Caco-2 (cell line): ENCODE data around the gene TCAP. TPM values are rescaled to one million over a fixed set of nuclear protein-coding genes. Genes with fewer than 3 reads are reported as not detected.
A peak's percentile ranks its signal among the peaks of the same experiment; 100 is the strongest.

Experiments
- BruUV-seq: library from RNA; stranded (reverse); fragments of 400-500 nt; replicated peaks from 2 replicates; lab custom pipeline; 2021; lab: Mats Ljungman, UMichigan
- CTCF ChIA-PET: fragments of 300-600 bp; sonication (Branson Sonifier 250); formaldehyde crosslinking; loops from one replicate; lab custom pipeline; 2022; ENCODE audit warnings: antibody characterized with exemption; lab: Charles Lee
- POLR2A ChIA-PET: fragments of 300-600 bp; sonication (Branson Sonifier 250); formaldehyde crosslinking; loops from one replicate; lab custom pipeline; 2022; ENCODE audit warnings: antibody characterized with exemption; lab: Charles Lee
- DNase-seq, 2 experiments: peaks; one replicate each; pipeline versions ENCODE4 v3.0.0 to v3.0.0-alpha.2; 2020 to 2022
- H3K27me3 ChIP-seq: replicated peaks from 2 replicates; pipeline ENCODE4 v1.6.0; 2011; ENCODE audit warnings: low read length; ENCODE audit not compliant: control insufficient read depth, insufficient read depth
- H3K36me3 ChIP-seq: 2 replicates; pipeline ENCODE4 v1.5.1; 2011; ENCODE audit warnings: low read length; ENCODE audit not compliant: control insufficient read depth, insufficient read depth
- H3K4me1 ChIP-seq: fragments of 250-450 bp; sonication (Bioruptor Pico); 2 replicates; pipeline ENCODE4 v1.5.1; 2020; ENCODE audit warnings: mild to moderate bottlenecking
- H3K4me3 ChIP-seq: 2 replicates; pipeline ENCODE4 v1.5.1; 2011; ENCODE audit warnings: low read depth, mild to moderate bottlenecking, control low read depth, low read length
- H3K9me3 ChIP-seq: fragments of 250-450 bp; sonication (Bioruptor Pico); 2 replicates; pipeline ENCODE4 v1.5.1; 2020; ENCODE audit warnings: mild to moderate bottlenecking, moderate library complexity
- H3K27ac Mint-ChIP-seq: one replicate; pipeline ENCODE4 v1.8.0; 2022; ENCODE audit warnings: mixed read lengths; ENCODE audit not compliant: unreplicated experiment
- H3K27me3 Mint-ChIP-seq: one replicate; pipeline ENCODE4 v1.8.0; 2022; ENCODE audit warnings: mixed read lengths; ENCODE audit not compliant: insufficient read depth, unreplicated experiment
- H3K36me3 Mint-ChIP-seq: one replicate; pipeline ENCODE4 v1.8.0; 2022; ENCODE audit warnings: mild to moderate bottlenecking, mixed read lengths; ENCODE audit not compliant: insufficient read depth, unreplicated experiment
- H3K4me1 Mint-ChIP-seq: one replicate; pipeline ENCODE4 v1.8.0; 2022; ENCODE audit warnings: low read depth, mixed read lengths; ENCODE audit not compliant: unreplicated experiment
- H3K4me3 Mint-ChIP-seq: one replicate; pipeline ENCODE4 v1.8.0; 2022; ENCODE audit warnings: mild to moderate bottlenecking, moderate library complexity, mixed read lengths; ENCODE audit not compliant: unreplicated experiment
- H3K9me3 Mint-ChIP-seq: one replicate; pipeline ENCODE4 v1.8.0; 2022; ENCODE audit warnings: mixed read lengths; ENCODE audit not compliant: unreplicated experiment
- CTCF ChIP-seq, 2 experiments: fragments of 200-600 bp in 1 of 2; IDR thresholded peaks; 1 replicate in 1 of 2; 2 replicates in 1 of 2; pipeline versions ENCODE4 v1.5.1 to v1.8.0; 2011 to 2022; ENCODE audit warnings: antibody characterized with exemption in 1 of 2, control low read depth in 1 of 2, inconsistent platforms in 1 of 2, low read depth in 1 of 2, low read length in 1 of 2, mild to moderate bottlenecking in 1 of 2, moderate library complexity in 1 of 2; ENCODE audit not compliant: insufficient read depth in 1 of 2, severe bottlenecking in 1 of 2, unreplicated experiment in 1 of 2
- intact Hi-C: fragments of 100-400 bp; cut with micrococcal nuclease; formaldehyde crosslinking; loops from one replicate; pipeline ENCODE4 v1.10.0; 2022; ENCODE audit not compliant: unreplicated experiment
- total RNA-seq: library from RNA; stranded (reverse); gene quantifications from 2 replicates; pipeline ENCODE4 v1.2.3, GENCODE V29; 2022

The TCAP gene
- total RNA-seq, 1 experiment from 2014 or later: 1.6 TPM

- Mint-ChIP-seq H3K4me1 (peaks cover 18% of the 10 kb centered on the region), H3K36me3 (peaks cover 19% of the 10 kb centered on the region), H3K27ac (no peak overlapping the region), H3K27me3 (no peaks in the 10 kb centered on the region), H3K9me3 (no peaks in the 10 kb centered on the region), H3K4me3 (no peak overlapping the region)
- H3K27me3 ChIP-seq: no peaks in the 10 kb centered on the region
- intact Hi-C loops: no loop called here
- peaks cover 2% of the 10 kb centered on the region; the same call in 1 of the 2 replicates for H3K36me3 ChIP-seq
- no peak overlapping the region for H3K4me3 ChIP-seq
- no peak for TF ChIP-seq CTCF (IDR thresholded peaks at IDR 0.05; ENCODE audit: insufficient read depth in 1 of 2, low read depth in 1 of 2, low read length in 1 of 2, severe bottlenecking in 1 of 2, unreplicated experiment in 1 of 2)
- H3K4me1 ChIP-seq: peaks cover 19% of the 10 kb centered on the region
- no peak for DNase-seq
- POLR2A ChIA-PET: no interaction called here
- CTCF ChIA-PET: interaction anchor here (0.6 to 3.6 kb wide), 10 partner anchors 10 to 113 kb away, joined by 3 to 22 read pairs (median 5); partner anchors contain the start of genes MIEN1, PNMT, STARD3 and TCAP
- no TSS peak for BruUV-seq
- no peaks in the 10 kb centered on the region for H3K9me3 ChIP-seq
Observed at GRCh38 chr17:39653316-39653661, 11.9 kb upstream of the TCAP start.

- H3K27me3 ChIP-seq: no peaks in the 10 kb centered on the region
- POLR2A ChIA-PET: no interaction called here
- Mint-ChIP-seq H3K27me3 (no peaks in the 10 kb centered on the region), H3K36me3 (peaks cover 19% of the 10 kb centered on the region), H3K9me3 (no peaks in the 10 kb centered on the region), H3K4me1 (peaks cover 18% of the 10 kb centered on the region), H3K4me3 (no peak overlapping the region), H3K27ac (no peak overlapping the region)
- no peaks in the 10 kb centered on the region for H3K9me3 ChIP-seq
- BruUV-seq: no TSS peak
- H3K36me3 ChIP-seq: peaks cover 2% of the 10 kb centered on the region; the same call in 1 of the 2 replicates
- peak in 1 of 2 experiments; percentile 69 for DNase-seq
- CTCF ChIA-PET: interaction anchor here (0.9 to 3.6 kb wide), 10 partner anchors 10 to 77 kb away, joined by 4 to 22 read pairs (median 5); partner anchors contain the start of genes MIEN1, PNMT, STARD3 and TCAP
- intact Hi-C loops: no loop called here
- peak; percentile 76 to 81 for TF ChIP-seq CTCF (IDR thresholded peaks at IDR 0.05; ENCODE audit: insufficient read depth in 1 of 2, low read depth in 1 of 2, low read length in 1 of 2, severe bottlenecking in 1 of 2, unreplicated experiment in 1 of 2)
- H3K4me3 ChIP-seq: no peak overlapping the region
- H3K4me1 ChIP-seq: peaks cover 19% of the 10 kb centered on the region
Observed at GRCh38 chr17:39653662-39654331, 11.4 kb upstream of the TCAP start.

- no peak overlapping the region for H3K4me3 ChIP-seq
- Mint-ChIP-seq H3K4me3 (no peak overlapping the region), H3K4me1 (peaks cover 18% of the 10 kb centered on the region), H3K36me3 (peaks cover 19% of the 10 kb centered on the region), H3K27ac (no peak overlapping the region), H3K9me3 (no peaks in the 10 kb centered on the region), H3K27me3 (no peaks in the 10 kb centered on the region)
- intact Hi-C loops: no loop called here
- H3K36me3 ChIP-seq: peaks cover 2% of the 10 kb centered on the region; the same call in 1 of the 2 replicates
- ChIA-PET POLR2A (no interaction called here), CTCF (interaction anchor here (0.7 to 3.6 kb wide), 7 partner anchors 8 to 33 kb away, joined by 3 to 22 read pairs (median 4); partner anchors contain the start of gene TCAP)
- no TSS peak for BruUV-seq
- H3K9me3 ChIP-seq: no peaks in the 10 kb centered on the region
- TF ChIP-seq CTCF (IDR thresholded peaks at IDR 0.05; ENCODE audit: insufficient read depth in 1 of 2, low read depth in 1 of 2, low read length in 1 of 2, severe bottlenecking in 1 of 2, unreplicated experiment in 1 of 2): no peak
- no peak for DNase-seq
- peaks cover 19% of the 10 kb centered on the region for H3K4me1 ChIP-seq
- H3K27me3 ChIP-seq: no peaks in the 10 kb centered on the region
Observed at GRCh38 chr17:39655105-39655504, 10.0 kb upstream of the TCAP start.
